C4-2B (cell line): ENCODE results near the gene TMC4.

ENCODE experiments used
- CTCF ChIP-seq: fragments of 450-650 bp; conservative IDR thresholded peaks from 2 replicates; pipeline ENCODE4 v1.5.1; 2017; ENCODE audit warnings: mild to moderate bottlenecking
- ZFX ChIP-seq: fragments of 450-650 bp; IDR thresholded peaks from 2 replicates; pipeline ENCODE4 v1.6.1; 2017

- TF ChIP-seq CTCF (no peak), ZFX (no peak)
These were observed 20.1 kb upstream of the TMC4 start for GRCh38 chr19:54193011-54193410.
